ENCODE measurements around the gene CHSY3.

GRCh38 chr5:129960831-129961230 lies 56.6 kb downstream of the CHSY3 start:
- TF ChIP-seq SUZ12 (IDR thresholded peaks at IDR 0.05; ENCODE audit: extremely low read depth, insufficient read depth, insufficient read length) (no peak), YY1 (IDR thresholded peaks at IDR 0.05; ENCODE audit: insufficient read depth, insufficient read length) (no peak)

Measured in NT2/D1 (cell line).